Heart left ventricle (tissue), 16 donors: ENCODE measurements around the gene PIK3C2G. TPM values are rescaled to one million over a fixed set of nuclear protein-coding genes. Genes with fewer than 3 reads are reported as not detected.

Experiments
- ATAC-seq, 4 donors: fragments of 200-7000 bp; cut with Tn5 transposase; one replicate each; pipeline ENCODE4 v1.9.1; 2020 to 2022; ENCODE audit warnings: moderate library complexity in 4 of 4, mild to moderate bottlenecking in 3 of 4, moderate number of reproducible peaks in 1 of 4
- DNase-seq, 5 donors: peaks; one replicate each; pipeline ENCODE4 v3.0.0-alpha.2; 2020
- H3K27ac ChIP-seq, 12 donors: fragments of 200-600 bp; sonication (generic) in 4 of 12; one replicate each; pipeline versions ENCODE4 v1.5.0 to v1.8.0; 2016 to 2022; ENCODE audit warnings: mild to moderate bottlenecking in 2 of 12
- H3K27me3 ChIP-seq, 9 donors: fragments of 200-600 bp; sonication (generic) in 2 of 9; one replicate each; pipeline versions ENCODE4 v1.5.1 to v1.8.0; 2016 to 2022; ENCODE audit warnings: mild to moderate bottlenecking in 3 of 9
- H3K36me3 ChIP-seq, 9 donors: fragments of 200-600 bp; sonication (generic) in 2 of 9; one replicate each; pipeline versions ENCODE4 v1.5.0 to v1.8.0; 2018 to 2022; ENCODE audit warnings: mild to moderate bottlenecking in 2 of 9
- H3K4me1 ChIP-seq, 12 donors: fragments of 200-600 bp; sonication (generic) in 4 of 12; one replicate each; pipeline versions ENCODE4 v1.5.0 to v1.8.0; 2016 to 2022; ENCODE audit warnings: mild to moderate bottlenecking in 3 of 12
- H3K4me3 ChIP-seq, 12 donors: fragments of 200-600 bp; sonication (generic) in 4 of 12; one replicate each; pipeline versions ENCODE4 v1.5.0 to v1.8.0; 2017 to 2022; ENCODE audit warnings: mild to moderate bottlenecking in 9 of 12, moderate library complexity in 4 of 12
- H3K9me3 ChIP-seq, 12 donors: fragments of 200-600 bp; sonication (generic) in 4 of 12; one replicate each; pipeline versions ENCODE4 v1.5.0 to v1.8.0; 2016 to 2022; ENCODE audit warnings: mild to moderate bottlenecking in 1 of 12
- POLR2A ChIP-seq, 2 donors: fragments of 450-650 bp; IDR thresholded peaks; one replicate each; pipeline ENCODE4 v1.6.1; 2017; ENCODE audit warnings: antibody characterized with exemption in 2 of 2, mild to moderate bottlenecking in 2 of 2, moderate library complexity in 2 of 2
- WGBS, 4 donors: extraction: QIAGEN DNeasy Blood & Tissue Kit in 2 of 4; methylation state at CpG; one replicate each; pipeline versions ENCODE4 v1.1.5 to v1.1.7; 2013 to 2018; 5-methylcytosine and 5-hydroxymethylcytosine counted together
- intact Hi-C, 10 donors: fragments of 100-400 bp; cut with DNase I; formaldehyde crosslinking; loops; one replicate each; pipeline versions ENCODE4 v1.11.1 to v1.14.2; 2022
- polyA plus RNA-seq, 2 donors: library from polyadenylated mRNA; stranded (reverse); fragments of 200-250 nt; gene quantifications; one replicate each; pipeline ENCODE4 v1.2.3, GENCODE V29; 2013
- total RNA-seq, 9 donors: library from RNA; depleted of rRNA in 2 of 9; stranded (reverse); fragments of >200 nt in 2 of 9; fragmentation: NEBNext Ultra II Directional in 3 of 9; extraction: Animal tissue kit (Norgen Biotek cat#: 25700) in 3 of 9; gene quantifications; one replicate each; pipeline versions ENCODE4 v1.1.0 to v1.2.4, GENCODE V29; 2016 to 2023
- TF ChIP-seq, protein P1 (sequence below), 12 donors: fragments of 200-600 bp; sonication (generic) in 4 of 12; IDR thresholded peaks; one replicate each; pipeline versions ENCODE4 v1.5.0 to v1.8.0; 2018 to 2022; ENCODE audit warnings: antibody characterized with exemption in 12 of 12, mild to moderate bottlenecking in 5 of 12
- donor health status: ischemic (EF 13 %, LVEDD 7.1; RV severe dilation, severe dysfunction).
- donor health status: healthy with polysubstance abuse.
- donor health status: DM: no; HTN: yes; CAD: no.
- donor health status: DM: no; HTN: no; CAD: no.
- donor health status: ischemic (EF 25% LVEDD 6.9; RV normal size, moderate dysfunction).
- donor health status: ischemic (EF 25% LVEDD 5.7; RV mildly dilated, moderate dysfunction).
- donor health status: healthy.
- donor health status: DM: yes; HTN: yes; CAD: no.
- donor health status: ischemic (EF 35%, LVEDD 5.7; RV mildly dilated, moderate dysfunction).
- donor health status: nonischemic (EF 11% LVEDD 7.7; RV severe dilation, severe dysfunction).
- donor health status: DM: yes; HTN: yes; CAD: no.
- donor health status: PGD.
- donor health status: ischemic (EF 29% LVEDD 5.4; RV normal size, mild dysfunction).
- donor health status: nonischemic (EF 23%, LVEDD 6.1; RV moderate dilation, normal function).

PIK3C2G gene
- total and polyA plus RNA-seq, 11 donors = not detected

DNA sequence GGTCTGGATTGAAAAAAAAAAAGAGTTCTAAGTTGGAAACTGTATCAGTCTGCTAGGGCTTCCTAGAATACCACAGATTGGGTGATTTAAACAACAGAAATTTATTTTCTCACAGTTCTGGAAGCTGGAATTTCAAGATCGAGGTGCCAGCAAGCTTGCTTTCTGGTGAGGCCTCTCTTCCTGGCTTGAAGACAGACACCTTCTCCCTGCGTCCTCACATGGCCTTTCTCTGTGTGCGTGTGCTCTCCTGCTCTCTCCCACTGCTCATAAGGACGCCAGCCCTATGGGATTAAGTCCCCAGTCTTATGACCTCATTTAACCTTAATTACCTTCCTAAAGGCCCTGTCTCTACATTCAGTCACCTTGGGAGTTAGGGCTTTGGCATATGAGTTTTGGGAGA is 215.5 kb downstream of the PIK3C2G start:
- intact Hi-C loops = no loop called here
- Histone ChIP-seq H3K27me3 (no peaks in the 10 kb centered on the region), H3K36me3 (no peaks in the 10 kb centered on the region), H3K9me3 (no peaks in the 10 kb centered on the region), H3K27ac (no peak overlapping the region), H3K4me1 (no peaks in the 10 kb centered on the region), H3K4me3 (no peak overlapping the region)
- WGBS, 4 donors = 51 to 69% (median 60%) methylated on average over 4 of the region's 4 CpGs
- DNase-seq = no peak
- TF ChIP-seq POLR2A (IDR thresholded peaks at IDR 0.05) = no peak
- TF ChIP-seq, protein P1, sequence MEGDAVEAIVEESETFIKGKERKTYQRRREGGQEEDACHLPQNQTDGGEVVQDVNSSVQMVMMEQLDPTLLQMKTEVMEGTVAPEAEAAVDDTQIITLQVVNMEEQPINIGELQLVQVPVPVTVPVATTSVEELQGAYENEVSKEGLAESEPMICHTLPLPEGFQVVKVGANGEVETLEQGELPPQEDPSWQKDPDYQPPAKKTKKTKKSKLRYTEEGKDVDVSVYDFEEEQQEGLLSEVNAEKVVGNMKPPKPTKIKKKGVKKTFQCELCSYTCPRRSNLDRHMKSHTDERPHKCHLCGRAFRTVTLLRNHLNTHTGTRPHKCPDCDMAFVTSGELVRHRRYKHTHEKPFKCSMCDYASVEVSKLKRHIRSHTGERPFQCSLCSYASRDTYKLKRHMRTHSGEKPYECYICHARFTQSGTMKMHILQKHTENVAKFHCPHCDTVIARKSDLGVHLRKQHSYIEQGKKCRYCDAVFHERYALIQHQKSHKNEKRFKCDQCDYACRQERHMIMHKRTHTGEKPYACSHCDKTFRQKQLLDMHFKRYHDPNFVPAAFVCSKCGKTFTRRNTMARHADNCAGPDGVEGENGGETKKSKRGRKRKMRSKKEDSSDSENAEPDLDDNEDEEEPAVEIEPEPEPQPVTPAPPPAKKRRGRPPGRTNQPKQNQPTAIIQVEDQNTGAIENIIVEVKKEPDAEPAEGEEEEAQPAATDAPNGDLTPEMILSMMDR (IDR thresholded peaks at IDR 0.05) = no peak
- ATAC-seq = no peak

DNA sequence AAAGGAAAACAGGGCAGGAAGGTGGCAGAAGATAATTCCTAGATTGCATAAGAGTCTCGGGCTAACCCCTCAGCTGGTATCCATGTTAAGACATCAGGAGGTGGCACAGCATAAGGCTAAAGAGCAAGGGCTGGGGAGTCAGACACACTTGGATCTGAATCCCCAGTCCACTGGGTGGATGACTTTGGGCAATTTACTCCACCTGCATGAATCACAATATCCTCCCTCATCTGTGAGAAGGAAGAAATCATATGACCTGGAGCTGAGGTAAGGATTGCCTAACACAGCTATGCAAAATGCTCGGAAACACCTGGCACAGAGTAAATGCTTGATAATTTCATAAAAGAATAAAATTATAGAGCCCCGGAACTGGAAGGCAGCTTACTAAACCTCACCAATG is 217.9 kb downstream of the PIK3C2G start:
- TF ChIP-seq POLR2A (IDR thresholded peaks at IDR 0.05) = no peak
- TF ChIP-seq, protein P1 (IDR thresholded peaks at IDR 0.05) = no peak
- intact Hi-C loops = no loop called here
- Histone ChIP-seq H3K4me1 (no peaks in the 10 kb centered on the region), H3K4me3 (no peak overlapping the region), H3K27ac (no peak overlapping the region), H3K36me3 (no peaks in the 10 kb centered on the region), H3K9me3 (no peaks in the 10 kb centered on the region), H3K27me3 (no peaks in the 10 kb centered on the region)
- DNase-seq = no peak
- WGBS, 4 donors = 88 to 94% (median 93%) methylated on average over 3 of the region's 3 CpGs
- no peak for ATAC-seq

DNA sequence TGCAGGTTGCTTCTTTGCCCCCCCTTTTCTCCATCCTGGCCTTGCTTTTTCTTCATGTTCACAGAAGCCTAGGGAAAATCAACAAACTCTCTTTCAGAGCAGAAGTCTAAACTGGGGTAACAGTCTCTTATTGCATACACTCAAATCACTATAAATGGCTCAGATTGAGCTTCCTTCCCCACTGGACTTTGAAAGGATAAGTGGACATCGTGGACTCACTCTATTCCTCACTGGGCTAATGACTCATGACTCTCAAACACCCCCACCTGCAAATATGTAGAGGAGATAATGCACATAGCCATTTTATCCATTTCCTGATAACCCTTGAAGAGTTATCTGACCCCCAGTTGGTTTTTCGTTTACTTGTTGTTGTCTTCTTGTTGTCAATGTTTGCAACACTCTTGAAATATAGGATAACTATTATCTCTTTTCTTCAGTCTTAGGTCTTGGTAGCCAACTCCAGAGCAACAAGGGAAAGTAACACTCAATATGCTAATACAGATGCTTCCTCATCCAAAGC is 221.3 kb downstream of the PIK3C2G start:
- DNase-seq = no peak
- H3K27ac ChIP-seq = no peak overlapping the region
- intact Hi-C loops = no loop called here
- no peaks in the 10 kb centered on the region for H3K27me3 ChIP-seq
- no peak for TF ChIP-seq POLR2A (IDR thresholded peaks at IDR 0.05)
- TF ChIP-seq, protein P1 (IDR thresholded peaks at IDR 0.05) = no peak
- ATAC-seq = no peak
- 37 to 52% (median 44%) methylated on average over 2 of the region's 2 CpGs for WGBS, 4 donors
- no peaks in the 10 kb centered on the region for H3K9me3 ChIP-seq
- H3K4me1 ChIP-seq = no peaks in the 10 kb centered on the region
- no peak overlapping the region for H3K4me3 ChIP-seq
- no peaks in the 10 kb centered on the region for H3K36me3 ChIP-seq

DNA sequence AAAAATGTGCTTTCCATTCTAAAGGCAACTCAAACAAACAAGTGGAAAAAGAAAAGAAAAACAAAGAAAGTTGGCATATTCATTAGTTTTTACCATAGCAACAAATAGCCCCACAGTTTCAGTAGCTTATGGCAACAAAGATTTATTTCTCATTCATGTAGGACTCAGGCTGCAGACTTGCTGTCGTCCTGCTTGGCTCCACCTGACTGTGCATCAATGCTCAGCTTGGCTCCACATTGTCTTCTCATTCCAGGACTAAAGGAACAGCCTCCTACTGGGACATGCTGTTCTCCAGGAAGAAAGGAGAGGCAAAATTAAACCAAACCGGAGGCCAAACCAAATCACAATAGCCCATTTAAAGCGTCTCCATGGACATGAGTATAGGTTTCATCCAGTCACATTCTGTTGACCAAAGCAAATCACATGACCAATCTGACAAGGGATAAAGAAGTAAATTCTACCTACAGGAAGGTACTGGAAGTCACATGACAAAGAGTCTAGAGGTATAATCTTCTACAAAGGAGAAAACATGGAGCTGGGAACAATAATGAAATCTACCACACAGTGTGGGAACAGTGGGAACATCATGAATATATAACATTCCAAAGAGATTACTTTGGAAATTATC is 222.5 kb downstream of the PIK3C2G start:
- DNase-seq = no peak
- intact Hi-C loops = no loop called here
- Histone ChIP-seq H3K36me3 (no peaks in the 10 kb centered on the region), H3K27me3 (no peaks in the 10 kb centered on the region), H3K4me1 (no peaks in the 10 kb centered on the region), H3K9me3 (no peaks in the 10 kb centered on the region), H3K27ac (no peak overlapping the region), H3K4me3 (no peak overlapping the region)
- 57 to 80% (median 76%) methylated on average over 3 of the region's 3 CpGs for WGBS, 4 donors
- no peak for ATAC-seq
- TF ChIP-seq, protein P1 (IDR thresholded peaks at IDR 0.05) = no peak
- no peak for TF ChIP-seq POLR2A (IDR thresholded peaks at IDR 0.05)
